NCI-H2171 treated with DMSO at 0.1 percent for 48 hours (cell line): ENCODE data around the gene NELL1.
"Not testable (repeated sequence)": the region's sequence is repeated elsewhere in the genome, so short reads cannot be mapped to it uniquely, and the experiment has no call there.

Experiments
- DNase-seq: peaks from one replicate; lab custom pipeline; 2025; lab: John Stamatoyannopoulos, UW

Gene NELL1

DNA sequence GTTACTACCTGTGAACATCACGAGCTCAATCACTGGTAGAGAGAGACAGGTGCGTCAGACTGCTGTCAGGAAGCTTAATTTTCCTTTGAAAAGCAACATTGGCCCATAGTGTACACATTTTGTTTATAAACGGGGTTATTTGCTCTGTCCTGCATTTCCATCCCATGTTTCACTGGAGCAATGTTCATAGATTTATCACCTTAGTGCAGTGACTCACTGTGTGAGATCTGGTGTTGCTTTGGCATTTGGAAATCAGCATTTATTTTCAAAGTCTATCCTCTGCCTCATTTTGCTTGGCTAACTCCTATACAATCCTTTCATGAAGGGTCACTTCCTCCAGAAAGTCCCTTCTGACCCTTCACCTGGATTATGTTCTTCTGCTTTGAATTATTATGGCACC, 529.1 kb downstream of the NELL1 start:
- DNase-seq = no peak

DNA sequence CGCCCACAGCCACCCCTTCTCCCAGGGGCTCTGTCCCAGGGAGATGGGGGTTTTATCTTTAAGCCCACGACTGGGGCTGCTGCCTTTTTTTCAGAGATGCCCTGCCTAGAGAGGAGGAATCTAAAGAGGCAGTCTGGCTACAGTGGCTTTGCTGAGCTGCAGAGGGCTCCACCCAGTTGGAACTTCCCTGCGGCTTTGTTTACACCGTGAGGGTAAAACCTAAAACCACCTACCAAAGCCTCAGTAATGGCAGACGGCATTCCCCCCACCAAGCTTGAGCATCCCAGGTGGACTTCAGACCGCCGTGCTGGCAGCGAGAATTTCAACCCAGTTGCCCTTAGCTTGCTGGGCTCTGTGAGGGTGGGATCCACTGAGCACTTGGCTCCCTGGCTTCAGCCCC, 535.8 kb downstream of the NELL1 start:
- no peak for DNase-seq

DNA sequence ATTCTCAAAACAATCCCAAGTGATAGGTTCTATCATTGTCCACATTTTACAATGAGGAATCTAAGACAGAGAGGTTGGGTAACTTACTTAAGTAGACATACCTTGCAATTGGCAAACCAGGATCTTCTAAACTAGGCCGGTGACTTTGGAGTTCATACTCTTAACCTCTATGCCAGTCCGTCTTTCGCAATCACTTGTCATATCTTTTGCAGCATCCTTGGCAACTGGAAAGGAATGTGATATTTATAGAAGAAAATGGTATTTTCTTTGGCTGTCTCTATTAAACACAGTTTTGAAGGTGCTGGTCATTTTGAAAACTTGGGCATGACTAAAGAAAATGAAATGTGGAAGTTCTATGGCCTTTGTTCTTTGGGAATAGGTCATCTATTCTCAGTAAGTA, 556.5 kb downstream of the NELL1 start:
- no peak for DNase-seq

DNA sequence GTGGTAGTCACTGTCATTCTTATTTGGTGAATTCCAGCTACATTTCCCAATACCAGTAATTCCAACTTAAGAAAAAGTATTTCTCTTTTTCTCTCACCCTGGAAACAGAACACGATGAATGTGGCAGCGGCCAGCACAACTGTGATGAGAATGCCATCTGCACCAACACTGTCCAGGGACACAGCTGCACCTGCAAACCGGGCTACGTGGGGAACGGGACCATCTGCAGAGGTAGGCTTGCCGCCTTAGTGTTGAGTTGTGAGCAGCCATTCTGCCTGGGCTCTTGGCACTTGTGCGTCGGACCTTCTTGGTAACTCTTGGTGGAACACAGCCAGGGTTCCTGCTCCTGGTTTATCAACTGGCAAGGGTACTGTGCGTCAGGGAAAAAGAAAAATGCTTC, 559.8 kb downstream of the NELL1 start:
- DNase-seq = no peak

DNA sequence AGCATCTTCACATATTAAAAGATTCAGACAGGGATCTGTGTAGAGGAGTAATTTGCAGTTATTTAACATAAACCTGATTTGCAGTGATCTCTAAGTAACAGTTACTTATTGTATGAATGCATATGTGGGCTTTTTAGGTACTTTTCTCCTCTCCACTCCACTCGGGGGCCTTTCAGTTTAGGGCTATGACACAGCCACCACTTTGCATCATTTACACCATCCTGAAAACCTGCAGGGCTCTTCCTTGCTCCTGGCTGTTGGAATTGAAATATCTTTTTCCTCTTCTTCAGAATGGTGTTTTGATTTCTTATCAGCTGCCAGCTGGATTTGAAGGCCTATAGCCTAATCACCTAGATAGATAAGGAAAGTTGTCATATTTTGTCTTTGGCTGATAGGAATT, 580.8 kb downstream of the NELL1 start:
- DNase-seq = no peak

DNA sequence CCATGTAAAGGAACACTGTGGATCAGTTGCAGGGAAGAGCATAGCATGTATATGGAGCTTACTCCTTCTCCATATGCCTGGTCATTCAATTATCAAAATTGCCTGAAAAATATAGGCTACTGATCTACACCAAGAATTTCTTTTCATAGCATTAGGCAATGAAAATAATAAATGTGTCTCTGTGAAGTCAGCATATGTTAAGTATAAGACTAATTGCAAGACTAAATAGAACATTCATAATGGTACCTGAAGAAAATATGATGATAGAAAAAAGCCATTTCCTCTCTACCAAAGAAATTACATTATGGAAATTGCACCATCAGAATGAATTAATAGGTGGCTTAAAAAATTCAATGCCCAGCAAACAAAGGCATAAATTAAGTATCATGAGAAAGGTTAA, 584.7 kb downstream of the NELL1 start:
- DNase-seq = no peak

DNA sequence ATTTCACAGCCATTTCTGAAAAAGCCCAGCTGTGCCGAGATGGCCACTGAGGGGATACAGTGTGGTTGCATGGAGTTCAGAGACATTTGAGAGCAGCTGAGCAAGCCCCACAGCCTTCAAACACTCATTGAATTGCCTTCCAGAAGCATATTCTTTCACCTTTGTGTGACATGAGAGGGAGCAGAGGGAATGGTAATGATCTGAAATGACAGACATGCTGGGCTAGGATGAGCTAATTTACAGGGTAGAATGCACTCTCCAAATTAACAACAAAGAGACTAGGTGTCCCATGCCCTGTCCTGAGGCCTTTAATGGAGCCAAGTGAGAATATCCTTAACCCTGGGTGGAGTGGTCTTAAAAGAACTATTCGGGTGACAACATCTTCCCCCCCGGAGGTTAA, 585.4 kb downstream of the NELL1 start:
- DNase-seq = no peak

DNA sequence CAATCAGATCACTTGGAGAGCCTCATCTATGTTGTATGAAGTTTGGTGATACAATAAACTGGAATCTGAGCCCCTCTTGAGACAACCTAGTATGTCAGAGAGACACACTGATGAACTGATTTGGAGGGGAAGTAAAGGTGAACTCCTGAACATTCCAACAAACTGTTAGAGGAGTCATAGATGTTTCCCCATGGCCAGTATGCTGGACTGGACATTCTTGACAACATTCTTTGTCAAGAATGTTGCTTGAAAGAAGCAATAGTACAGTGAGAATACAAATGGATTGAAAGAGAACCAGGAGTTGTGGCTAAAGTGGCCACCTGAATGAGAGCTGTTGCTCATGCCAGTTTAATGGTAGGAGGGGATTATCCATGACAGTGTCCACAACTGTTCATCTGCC, 588.1 kb downstream of the NELL1 start:
- DNase-seq = no peak

DNA sequence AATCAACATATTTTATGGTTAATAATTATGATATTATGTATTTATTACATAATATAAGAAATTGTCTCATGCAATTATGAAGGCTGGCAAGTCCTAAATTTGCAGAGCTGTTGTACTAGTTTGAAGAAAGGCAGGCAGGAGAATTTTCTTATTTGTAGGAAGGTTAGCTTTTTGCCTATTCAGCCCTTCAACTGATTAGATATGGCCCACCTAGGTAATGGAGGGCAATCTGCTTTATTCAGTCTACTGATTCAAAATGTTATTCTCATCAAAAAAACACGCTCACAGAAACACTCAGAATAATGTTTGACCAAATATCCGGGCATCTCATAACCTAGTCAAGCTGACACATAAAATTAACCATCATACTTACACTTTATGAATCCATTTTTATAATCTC, 589.0 kb downstream of the NELL1 start:
- no peak for DNase-seq

DNA sequence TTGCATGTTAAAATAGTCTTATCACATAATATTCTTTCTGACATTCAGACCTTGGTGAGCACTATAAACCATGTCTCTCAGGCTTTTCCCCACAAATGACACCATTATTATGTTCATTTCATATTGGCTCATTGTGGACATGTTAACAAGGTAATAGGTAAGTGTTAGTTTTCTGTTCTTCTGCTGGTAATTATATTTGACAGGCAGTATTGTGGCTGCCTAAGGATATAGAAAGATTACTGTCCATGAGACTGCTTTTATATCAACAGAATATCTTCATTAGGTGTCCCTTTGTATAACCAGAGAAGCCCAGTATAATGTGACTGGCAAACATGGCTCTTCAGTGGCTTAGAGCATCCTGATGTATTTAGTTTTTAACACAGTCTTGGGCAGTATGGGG, 590.7 kb downstream of the NELL1 start:
- no peak for DNase-seq

DNA sequence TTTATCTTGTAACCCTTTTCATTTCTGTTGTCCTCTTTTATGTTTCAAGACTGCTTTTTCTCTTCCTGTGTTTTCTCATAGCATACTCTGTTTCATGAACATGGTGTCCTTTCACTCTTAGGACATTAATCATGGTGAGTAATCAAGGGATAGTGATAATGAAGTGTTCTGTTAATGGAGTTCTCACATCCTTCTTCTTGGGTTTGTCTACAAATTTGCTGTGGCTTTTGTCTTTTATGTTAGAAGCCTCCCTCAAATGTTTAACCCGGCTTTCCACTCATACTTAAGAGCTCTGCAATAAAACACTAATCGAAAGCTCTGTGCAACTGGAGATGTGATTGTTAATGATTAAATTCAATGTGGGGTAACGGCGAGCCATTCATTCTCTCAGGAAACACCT, 593.6 kb downstream of the NELL1 start:
- DNase-seq = no peak

DNA sequence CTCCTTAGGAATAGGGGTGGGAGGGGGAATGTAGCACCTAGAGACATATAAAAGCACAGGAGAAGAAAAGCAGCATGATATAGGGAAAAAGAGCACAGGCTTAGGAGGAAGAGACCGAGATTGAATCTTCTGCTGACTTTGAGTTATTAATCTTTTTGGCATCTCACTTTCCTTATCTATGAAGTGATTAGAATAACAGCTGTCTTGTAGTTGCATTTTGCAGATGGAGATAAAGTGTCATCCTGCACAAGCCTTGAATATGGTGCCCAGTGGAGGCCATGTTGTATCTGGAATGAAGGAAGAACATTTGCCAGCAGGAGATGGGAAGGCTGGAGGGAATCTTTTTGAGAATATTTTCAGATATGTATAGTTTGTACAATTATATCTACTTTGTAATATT, 594.7 kb downstream of the NELL1 start:
- no peak for DNase-seq

DNA sequence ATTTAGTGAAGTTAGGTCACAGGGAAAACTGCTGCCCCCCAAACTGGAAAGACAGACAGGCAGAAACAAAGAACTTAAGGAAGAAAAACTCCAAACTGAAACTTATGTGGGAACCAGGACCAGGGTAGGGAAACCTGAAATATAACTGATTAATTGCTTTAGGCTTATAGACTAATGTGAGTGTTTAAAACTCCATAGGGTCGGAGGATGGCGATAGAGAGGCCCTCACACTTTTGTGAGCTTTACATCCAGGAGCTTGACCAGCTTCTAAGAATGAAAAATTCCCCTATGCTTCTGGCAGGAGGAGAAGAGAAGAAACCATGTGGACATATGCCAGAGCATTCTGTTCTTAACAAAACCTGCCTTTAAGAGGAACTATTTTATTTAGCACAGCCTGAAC, 598.6 kb downstream of the NELL1 start:
- no peak for DNase-seq

DNA sequence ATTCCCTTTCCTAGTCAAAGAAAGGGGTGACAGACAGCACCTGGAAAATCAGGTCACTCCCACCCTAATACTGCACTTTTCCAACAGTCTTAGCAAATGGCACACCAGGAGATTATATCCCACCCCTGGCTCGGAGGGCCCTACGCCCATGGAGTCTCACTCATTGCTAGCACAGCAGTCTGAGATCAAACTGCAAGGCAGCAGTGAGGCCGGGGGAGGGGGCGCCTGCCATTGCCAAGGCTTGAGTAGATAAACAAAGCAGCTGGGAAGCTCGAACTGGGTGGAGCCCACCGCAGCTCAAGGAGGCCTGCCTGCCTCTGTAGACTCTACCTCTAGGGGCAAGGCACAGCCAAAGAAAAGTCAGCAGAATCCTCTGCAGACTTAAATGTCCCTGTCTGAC, 602.8 kb downstream of the NELL1 start:
- not testable (repeated sequence) for DNase-seq

DNA sequence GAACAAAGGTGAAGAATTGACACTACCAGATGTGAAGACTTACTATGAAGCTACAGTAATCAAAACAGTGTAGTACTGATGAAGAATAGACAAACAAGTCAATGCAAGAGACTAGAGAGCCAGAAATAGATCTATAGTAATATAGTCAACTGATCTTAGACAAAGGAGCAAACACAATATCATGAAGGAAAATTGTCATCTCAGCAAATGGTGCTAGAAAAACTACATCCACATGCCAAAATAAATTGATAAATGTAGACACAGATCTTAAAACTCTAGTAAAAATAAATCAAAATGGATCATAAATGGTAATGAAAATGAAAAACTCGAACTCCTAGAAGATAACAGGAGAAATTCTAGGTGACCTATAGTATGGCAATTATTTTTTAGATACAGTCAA, 609.5 kb downstream of the NELL1 start:
- no peak for DNase-seq

DNA sequence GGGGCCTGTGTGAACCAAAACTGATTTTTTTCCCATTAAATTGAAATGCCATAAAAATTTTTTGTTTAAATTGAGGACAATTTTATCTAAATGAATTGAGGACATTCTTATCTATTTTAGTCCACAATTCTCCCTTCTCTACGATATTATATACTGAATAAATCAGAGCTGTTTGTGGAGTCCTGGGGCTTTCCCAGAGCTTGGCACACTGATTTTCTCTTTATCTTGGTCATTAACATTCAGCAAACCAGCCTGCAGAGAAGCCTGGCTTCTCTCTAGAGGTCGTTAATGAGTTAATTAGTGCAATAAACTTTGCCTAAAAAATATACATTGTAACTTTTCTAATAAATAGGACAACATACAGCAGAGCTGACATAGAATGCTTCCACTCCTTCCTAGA, 615.7 kb downstream of the NELL1 start:
- DNase-seq = no peak

DNA sequence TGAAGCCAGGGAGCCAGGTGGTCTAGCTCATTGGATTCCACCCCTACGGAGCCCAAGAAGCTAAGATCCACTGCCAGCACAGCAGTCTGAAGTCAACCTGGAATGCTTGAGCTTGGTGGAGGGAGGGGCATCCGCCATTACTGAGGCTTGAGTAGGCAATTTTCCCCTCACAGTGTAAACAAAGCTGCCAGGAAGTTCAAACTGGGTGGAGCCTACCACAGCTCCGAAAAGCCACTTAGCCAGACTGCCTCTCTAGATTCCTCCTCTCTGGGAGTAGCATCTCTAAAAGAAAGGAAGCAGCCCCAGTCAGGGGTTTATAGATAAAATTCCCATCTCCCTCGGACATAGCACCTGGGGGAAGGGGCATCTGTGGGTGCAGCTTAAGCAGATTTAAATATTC, 620.3 kb downstream of the NELL1 start:
- no peak for DNase-seq

DNA sequence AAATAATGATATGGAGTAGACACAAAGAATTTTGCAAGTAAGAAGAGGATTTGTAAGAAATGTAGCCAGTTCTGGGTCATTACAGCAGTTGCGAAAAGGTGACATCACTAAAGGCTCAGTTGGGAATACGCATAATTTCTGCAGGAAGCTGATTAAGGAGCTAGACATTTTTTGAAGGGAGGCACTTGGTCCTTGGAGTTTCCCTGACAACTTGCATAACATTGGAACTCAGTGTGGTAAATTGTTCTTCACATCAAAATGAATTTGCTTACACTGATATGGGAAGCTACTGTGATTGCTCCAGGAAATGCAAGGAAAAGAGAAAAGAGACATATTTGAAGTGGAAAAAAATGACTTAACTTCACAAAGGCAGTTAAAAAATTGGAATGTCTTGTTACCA, 626.1 kb downstream of the NELL1 start:
- no peak for DNase-seq

DNA sequence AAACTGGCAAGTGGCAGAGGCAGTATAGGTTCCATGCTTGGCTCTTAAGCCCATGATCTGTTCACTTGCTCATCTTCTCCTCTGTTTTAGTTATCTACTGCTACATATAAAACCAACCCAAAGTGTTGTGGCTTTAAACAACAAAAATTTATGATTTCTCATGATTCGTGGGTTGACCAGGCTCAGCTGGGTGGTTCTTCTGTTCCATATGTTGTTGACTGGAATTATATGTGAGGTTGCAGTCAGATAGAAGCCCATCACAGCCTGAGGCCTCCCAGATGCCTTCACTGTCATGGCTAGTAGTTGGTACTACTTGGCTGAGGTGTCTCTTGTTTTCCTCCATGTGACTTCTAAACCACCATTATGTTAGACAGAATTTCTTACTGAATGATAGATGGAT, 632.6 kb downstream of the NELL1 start:
- DNase-seq = no peak

DNA sequence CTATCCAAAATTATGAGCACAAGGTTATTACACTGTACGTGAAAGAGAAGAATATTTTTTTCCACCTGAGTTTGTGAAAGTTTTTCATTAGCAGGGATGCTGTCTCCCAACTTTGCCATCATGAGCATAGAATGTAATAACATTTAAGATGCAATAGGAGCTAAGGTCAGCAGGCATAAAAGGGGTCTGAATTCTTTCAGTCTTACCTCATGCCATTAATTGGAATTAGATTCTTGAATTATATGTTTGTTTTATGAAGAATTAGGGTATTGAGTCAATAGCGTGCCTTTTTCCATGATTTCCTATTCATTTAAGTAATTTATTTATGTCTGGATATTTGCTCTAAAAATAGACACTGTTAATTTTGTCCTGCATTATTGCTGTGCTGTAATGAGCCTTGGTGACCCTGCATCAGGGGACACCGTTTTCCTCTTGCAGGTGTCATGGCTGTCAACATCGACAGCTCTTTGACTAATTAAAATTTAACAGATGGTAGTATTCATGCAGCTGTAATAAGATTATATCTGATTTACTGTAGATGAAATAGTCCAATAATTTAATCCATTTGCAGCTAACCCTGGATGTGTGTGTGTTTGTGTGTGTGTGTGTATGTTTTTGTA, 637.5 kb downstream of the NELL1 start:
- no peak for DNase-seq

DNA sequence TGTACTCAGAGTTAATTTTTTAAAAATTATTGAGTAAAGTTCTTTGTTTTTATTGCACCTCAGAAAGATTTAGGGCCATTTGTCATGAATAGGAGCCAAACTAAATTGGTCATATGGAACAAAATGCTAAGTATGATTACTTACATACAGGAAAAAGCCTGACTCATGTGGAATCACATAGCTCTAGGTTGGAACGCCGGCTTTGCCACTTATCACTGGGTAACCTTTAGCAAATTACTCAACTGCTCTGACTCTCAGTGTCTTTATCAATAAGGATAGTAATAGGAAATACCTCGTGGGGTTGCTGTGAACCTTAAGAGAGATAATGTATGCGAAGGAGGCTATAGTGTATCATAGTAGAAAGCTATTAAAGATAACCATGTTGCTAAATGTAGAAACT, 638.5 kb downstream of the NELL1 start:
- no peak for DNase-seq

DNA sequence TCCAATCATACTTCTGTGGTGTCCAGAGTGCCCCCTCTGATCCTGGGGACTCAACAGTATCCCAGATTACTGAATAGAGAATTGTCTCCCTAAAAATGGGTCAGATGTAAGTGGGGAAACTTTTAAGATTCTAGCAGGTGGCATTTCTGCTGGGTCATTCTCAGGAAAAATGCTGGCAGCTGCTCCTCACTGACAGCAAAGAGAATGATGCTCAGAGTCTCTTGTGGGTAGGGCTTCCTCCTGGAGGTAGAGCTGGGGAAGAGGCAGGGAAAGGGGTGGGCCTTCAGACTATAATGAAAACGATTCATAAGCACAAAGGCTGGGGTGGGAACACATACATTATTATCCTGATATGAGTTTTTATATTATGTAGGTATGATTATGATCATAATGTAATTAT, 647.2 kb downstream of the NELL1 start:
- DNase-seq = no peak

DNA sequence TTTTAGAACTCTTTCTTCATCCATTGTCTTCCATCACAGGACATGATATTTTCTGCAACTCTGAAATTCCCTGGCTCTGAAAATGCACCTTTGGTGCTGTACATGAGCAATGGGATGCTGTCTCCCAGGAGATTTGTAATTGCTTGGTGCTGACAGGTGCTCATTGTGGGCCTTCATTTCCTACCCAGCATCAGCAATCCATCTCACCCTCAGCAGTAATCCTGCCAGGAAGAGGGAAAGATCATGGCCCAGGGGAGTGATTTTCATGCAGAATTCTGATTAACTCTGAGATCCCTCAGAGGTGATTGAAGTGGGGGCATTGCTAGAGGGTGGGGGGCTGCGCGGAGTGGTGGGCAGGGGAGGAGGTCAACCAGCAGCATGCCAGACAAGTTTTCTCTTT, 651.7 kb downstream of the NELL1 start:
- DNase-seq = no peak

DNA sequence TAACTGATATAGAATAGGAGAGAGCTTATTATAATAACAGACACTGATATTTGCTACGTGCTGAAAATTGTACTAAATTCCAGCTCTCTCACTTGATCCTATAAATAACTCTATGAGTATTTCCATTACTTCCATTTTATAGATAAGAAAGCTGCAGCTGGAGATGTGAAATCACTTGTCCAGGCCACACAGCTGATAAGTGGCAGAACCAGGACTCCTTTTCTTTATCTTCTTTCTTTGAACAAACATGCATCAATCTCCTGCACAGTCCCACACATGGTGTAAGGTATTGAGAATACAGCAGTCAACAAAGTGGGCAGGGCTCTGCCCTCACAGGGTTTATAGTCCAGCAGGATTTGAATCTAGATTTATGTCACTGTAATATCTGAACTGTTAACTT, 652.1 kb downstream of the NELL1 start:
- DNase-seq = no peak

DNA sequence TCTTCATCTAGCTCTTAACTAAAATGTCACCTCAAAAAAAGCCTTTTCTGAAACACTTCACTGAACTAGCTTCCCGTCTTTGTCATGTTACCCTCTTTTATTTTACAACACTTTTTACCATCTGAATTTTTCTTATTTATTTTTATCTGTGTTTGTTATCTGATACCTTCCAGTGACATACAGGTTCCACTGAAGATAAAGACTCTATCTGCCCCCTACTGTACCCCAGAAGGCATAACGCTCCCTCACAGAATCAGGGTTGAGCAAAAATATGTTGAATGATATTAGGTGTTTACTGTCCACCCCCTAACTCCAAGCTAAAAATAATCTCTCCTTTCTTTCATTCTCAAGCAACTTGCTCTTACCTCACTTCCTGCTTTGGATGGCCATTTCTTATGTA, 654.2 kb downstream of the NELL1 start:
- no peak for DNase-seq
